SW480 (cell line): ENCODE measurements around the gene SPATA6L.
A peak's percentile ranks its signal among the peaks of the same experiment; 100 is the strongest.

Experiments
- DNase-seq: peaks from one replicate; pipeline ENCODE4 v3.0.0-alpha.2; 2016; ENCODE audit warnings: low spot score

Gene SPATA6L

GRCh38 chr9:4666042-4666699, at the start of gene SPATA6L:
SPATA6L (minus strand) TSS chr9:4666480; CDS start chr9:4666250, 230 bp downstream.
- DNase-seq = peak; percentile 58

GRCh38 chr9:4714266-4715016, 48.2 kb upstream of the SPATA6L start:
- DNase-seq = no peak

GRCh38 chr9:4713849-4714248, 47.6 kb upstream of the SPATA6L start:
- no peak for DNase-seq

GRCh38 chr9:4709380-4709779, 43.1 kb upstream of the SPATA6L start:
- DNase-seq = no peak

GRCh38 chr9:4706971-4707622, 40.8 kb upstream of the SPATA6L start:
- no peak for DNase-seq

GRCh38 chr9:4706021-4706420, 39.7 kb upstream of the SPATA6L start:
- no peak for DNase-seq

- DNase-seq = no peak
Measured at GRCh38 chr9:4704129-4704528, 37.8 kb upstream of the SPATA6L start.

- DNase-seq = no peak
Measured at GRCh38 chr9:4701526-4701925, 35.2 kb upstream of the SPATA6L start.

- no peak for DNase-seq
Measured at GRCh38 chr9:4700932-4701331, 34.7 kb upstream of the SPATA6L start.

- no peak for DNase-seq
Measured at GRCh38 chr9:4700091-4700490, 33.8 kb upstream of the SPATA6L start.

- no peak for DNase-seq
Measured at GRCh38 chr9:4691795-4692194, 25.5 kb upstream of the SPATA6L start.

GRCh38 chr9:4690144-4690543, 23.9 kb upstream of the SPATA6L start:
- no peak for DNase-seq

- no peak for DNase-seq
Measured at GRCh38 chr9:4689687-4690104, 23.4 kb upstream of the SPATA6L start.

- no peak for DNase-seq
Measured at GRCh38 chr9:4689021-4689420, 22.7 kb upstream of the SPATA6L start.

GRCh38 chr9:4686584-4686983, 20.3 kb upstream of the SPATA6L start:
- no peak for DNase-seq

- no peak for DNase-seq
Measured at GRCh38 chr9:4686112-4686511, 19.8 kb upstream of the SPATA6L start.

- no peak for DNase-seq
Measured at GRCh38 chr9:4684820-4685219, 18.5 kb upstream of the SPATA6L start.

GRCh38 chr9:4680750-4681149, 14.5 kb upstream of the SPATA6L start:
- no peak for DNase-seq

GRCh38 chr9:4680173-4680525, 13.9 kb upstream of the SPATA6L start:
- DNase-seq = peak; percentile 22

GRCh38 chr9:4679268-4680172, 13.2 kb upstream of the SPATA6L start, which contains the start of gene CDC37L1:
CDC37L1 (plus strand) TSS chr9:4679569; CDS start chr9:4679768, 199 bp downstream.
- DNase-seq = peak; percentile 95

- DNase-seq = peak; percentile 54
Measured at GRCh38 chr9:4678679-4679267, 12.5 kb upstream of the SPATA6L start.

- DNase-seq = no peak
Measured at GRCh38 chr9:4677392-4677791, 11.1 kb upstream of the SPATA6L start.
